ENCODE results near the gene PODN. TPM values are rescaled to one million over a fixed set of nuclear protein-coding genes. Genes with fewer than 3 reads are reported as not detected.

The PODN gene
- total and polyA plus RNA-seq, 8 donors: 8.3 to 356 (median 33.5) TPM

- TF ChIP-seq EP300 (IDR thresholded peaks at IDR 0.05) (no peak), POLR2A (IDR thresholded peaks at IDR 0.05) (no peak), CTCF (IDR thresholded peaks at IDR 0.05) (no peak), POLR2AphosphoS5 (IDR thresholded peaks at IDR 0.05) (no peak)
- Histone ChIP-seq H3K27ac (no peak overlapping the region), H3K4me1 (peaks cover 7 to 70% (median 40%) of the 10 kb centered on the region in 4 donors), H3K9me3 (no peaks in the 10 kb centered on the region), H3K4me3 (no peak overlapping the region), H3K27me3 (no peaks in the 10 kb centered on the region), H3K36me3 (no peaks in the 10 kb centered on the region)
- WGBS, 5 donors: 84 to 89% (median 88%) methylated on average over 5 of the region's 5 CpGs
- intact Hi-C loops (cut with DNase I; ENCODE audit: low total_unique reads): no loop called here
- DNase-seq: no peak
Observed at GRCh38 chr1:53127546-53127945, 65.5 kb downstream of the PODN start.

GRCh38 chr1:53128401-53128800, 66.4 kb downstream of the PODN start:
- H3K4me1 ChIP-seq: peaks cover under 1 to 61% (median 32%) of the 10 kb centered on the region in 4 donors
- DNase-seq: peak in 1 of 2 donors; percentile 2
- no peak for TF ChIP-seq POLR2A (IDR thresholded peaks at IDR 0.05)
- TF ChIP-seq EP300 (IDR thresholded peaks at IDR 0.05): no peak
- no peak for TF ChIP-seq CTCF (IDR thresholded peaks at IDR 0.05)
- TF ChIP-seq POLR2AphosphoS5 (IDR thresholded peaks at IDR 0.05): no peak
- H3K36me3 ChIP-seq: no peaks in the 10 kb centered on the region
- no peak overlapping the region for H3K4me3 ChIP-seq
- WGBS, 5 donors: 85 to 100% (median 95%) methylated on average over 4 of the region's 4 CpGs
- no peaks in the 10 kb centered on the region for H3K27me3 ChIP-seq
- intact Hi-C loops (cut with DNase I; ENCODE audit: low total_unique reads): no loop called here
- no peaks in the 10 kb centered on the region for H3K9me3 ChIP-seq
- no peak overlapping the region for H3K27ac ChIP-seq

- Histone ChIP-seq H3K4me3 (no peak overlapping the region), H3K36me3 (no peaks in the 10 kb centered on the region), H3K4me1 (peaks cover 3 to 53% (median 22%) of the 10 kb centered on the region in 4 donors), H3K27ac (peak overlapping the region in 3 of 5 donors; percentile 71 to 82 (median 72)), H3K9me3 (no peaks in the 10 kb centered on the region), H3K27me3 (no peaks in the 10 kb centered on the region)
- peak in 1 of 2 donors; percentile 8 for DNase-seq
- 72 to 86% (median 84%) methylated on average over 12 of the region's 12 CpGs for WGBS, 5 donors
- intact Hi-C loops (cut with DNase I; ENCODE audit: low total_unique reads): no loop called here
- TF ChIP-seq CTCF (IDR thresholded peaks at IDR 0.05) (no peak), POLR2A (IDR thresholded peaks at IDR 0.05) (no peak), POLR2AphosphoS5 (IDR thresholded peaks at IDR 0.05) (no peak), EP300 (IDR thresholded peaks at IDR 0.05) (no peak)
Observed at GRCh38 chr1:53129891-53130597, 68.0 kb downstream of the PODN start.

GRCh38 chr1:53130598-53130877, 68.5 kb downstream of the PODN start:
- DNase-seq: no peak
- no peak overlapping the region for H3K4me3 ChIP-seq
- no peak for TF ChIP-seq POLR2A (IDR thresholded peaks at IDR 0.05)
- intact Hi-C loops (cut with DNase I; ENCODE audit: low total_unique reads): no loop called here
- no peaks in the 10 kb centered on the region for H3K9me3 ChIP-seq
- peak overlapping the region in 3 of 5 donors; percentile 71 to 82 (median 72) for H3K27ac ChIP-seq
- peaks cover 8 to 53% (median 23%) of the 10 kb centered on the region in 4 donors for H3K4me1 ChIP-seq
- 50 to 93% (median 86%) methylated on average over 1 of the region's 1 CpG for whole genome bisulfite sequencing, 5 donors
- no peaks in the 10 kb centered on the region for H3K27me3 ChIP-seq
- no peaks in the 10 kb centered on the region for H3K36me3 ChIP-seq

All from stomach (tissue), 9 donors.